ENCODE data around the gene SMIM17.

DNA sequence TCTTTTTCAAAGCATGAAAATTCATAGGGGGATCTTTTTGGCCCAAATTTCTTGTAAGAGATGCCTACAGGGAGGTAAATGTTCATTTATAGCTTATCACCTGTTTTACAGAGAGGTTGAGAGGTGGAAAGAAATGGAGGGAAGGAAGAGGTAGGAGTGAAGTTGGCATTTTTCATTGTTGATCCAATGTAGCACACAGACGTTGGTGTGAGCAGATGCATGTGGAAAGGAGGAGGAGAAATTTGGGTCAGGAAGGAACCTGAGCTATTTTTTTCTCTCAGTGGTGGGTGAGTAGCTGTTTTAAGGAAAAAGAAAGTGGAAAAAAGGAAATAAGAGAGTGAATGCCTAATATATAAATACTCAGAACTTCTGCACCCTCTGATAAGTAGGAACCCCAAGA lies 9.9 kb upstream of the SMIM17 start:
- TF ChIP-seq, protein P1, sequence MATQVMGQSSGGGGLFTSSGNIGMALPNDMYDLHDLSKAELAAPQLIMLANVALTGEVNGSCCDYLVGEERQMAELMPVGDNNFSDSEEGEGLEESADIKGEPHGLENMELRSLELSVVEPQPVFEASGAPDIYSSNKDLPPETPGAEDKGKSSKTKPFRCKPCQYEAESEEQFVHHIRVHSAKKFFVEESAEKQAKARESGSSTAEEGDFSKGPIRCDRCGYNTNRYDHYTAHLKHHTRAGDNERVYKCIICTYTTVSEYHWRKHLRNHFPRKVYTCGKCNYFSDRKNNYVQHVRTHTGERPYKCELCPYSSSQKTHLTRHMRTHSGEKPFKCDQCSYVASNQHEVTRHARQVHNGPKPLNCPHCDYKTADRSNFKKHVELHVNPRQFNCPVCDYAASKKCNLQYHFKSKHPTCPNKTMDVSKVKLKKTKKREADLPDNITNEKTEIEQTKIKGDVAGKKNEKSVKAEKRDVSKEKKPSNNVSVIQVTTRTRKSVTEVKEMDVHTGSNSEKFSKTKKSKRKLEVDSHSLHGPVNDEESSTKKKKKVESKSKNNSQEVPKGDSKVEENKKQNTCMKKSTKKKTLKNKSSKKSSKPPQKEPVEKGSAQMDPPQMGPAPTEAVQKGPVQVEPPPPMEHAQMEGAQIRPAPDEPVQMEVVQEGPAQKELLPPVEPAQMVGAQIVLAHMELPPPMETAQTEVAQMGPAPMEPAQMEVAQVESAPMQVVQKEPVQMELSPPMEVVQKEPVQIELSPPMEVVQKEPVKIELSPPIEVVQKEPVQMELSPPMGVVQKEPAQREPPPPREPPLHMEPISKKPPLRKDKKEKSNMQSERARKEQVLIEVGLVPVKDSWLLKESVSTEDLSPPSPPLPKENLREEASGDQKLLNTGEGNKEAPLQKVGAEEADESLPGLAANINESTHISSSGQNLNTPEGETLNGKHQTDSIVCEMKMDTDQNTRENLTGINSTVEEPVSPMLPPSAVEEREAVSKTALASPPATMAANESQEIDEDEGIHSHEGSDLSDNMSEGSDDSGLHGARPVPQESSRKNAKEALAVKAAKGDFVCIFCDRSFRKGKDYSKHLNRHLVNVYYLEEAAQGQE (IDR thresholded peaks at IDR 0.05), result no peak
- TF ChIP-seq, protein P2, sequence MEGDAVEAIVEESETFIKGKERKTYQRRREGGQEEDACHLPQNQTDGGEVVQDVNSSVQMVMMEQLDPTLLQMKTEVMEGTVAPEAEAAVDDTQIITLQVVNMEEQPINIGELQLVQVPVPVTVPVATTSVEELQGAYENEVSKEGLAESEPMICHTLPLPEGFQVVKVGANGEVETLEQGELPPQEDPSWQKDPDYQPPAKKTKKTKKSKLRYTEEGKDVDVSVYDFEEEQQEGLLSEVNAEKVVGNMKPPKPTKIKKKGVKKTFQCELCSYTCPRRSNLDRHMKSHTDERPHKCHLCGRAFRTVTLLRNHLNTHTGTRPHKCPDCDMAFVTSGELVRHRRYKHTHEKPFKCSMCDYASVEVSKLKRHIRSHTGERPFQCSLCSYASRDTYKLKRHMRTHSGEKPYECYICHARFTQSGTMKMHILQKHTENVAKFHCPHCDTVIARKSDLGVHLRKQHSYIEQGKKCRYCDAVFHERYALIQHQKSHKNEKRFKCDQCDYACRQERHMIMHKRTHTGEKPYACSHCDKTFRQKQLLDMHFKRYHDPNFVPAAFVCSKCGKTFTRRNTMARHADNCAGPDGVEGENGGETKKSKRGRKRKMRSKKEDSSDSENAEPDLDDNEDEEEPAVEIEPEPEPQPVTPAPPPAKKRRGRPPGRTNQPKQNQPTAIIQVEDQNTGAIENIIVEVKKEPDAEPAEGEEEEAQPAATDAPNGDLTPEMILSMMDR (IDR thresholded peaks at IDR 0.05; ENCODE audit: low read depth, low read length, missing input control), result no peak
- TF ChIP-seq FOXA1 (IDR thresholded peaks at IDR 0.05) (no peak), TAF1 (conservative IDR thresholded peaks at IDR 0.05) (no peak), YY1 (IDR thresholded peaks at IDR 0.05) (no peak), RAD21 (IDR thresholded peaks at IDR 0.05) (no peak)
- TF ChIP-seq, protein P3, sequence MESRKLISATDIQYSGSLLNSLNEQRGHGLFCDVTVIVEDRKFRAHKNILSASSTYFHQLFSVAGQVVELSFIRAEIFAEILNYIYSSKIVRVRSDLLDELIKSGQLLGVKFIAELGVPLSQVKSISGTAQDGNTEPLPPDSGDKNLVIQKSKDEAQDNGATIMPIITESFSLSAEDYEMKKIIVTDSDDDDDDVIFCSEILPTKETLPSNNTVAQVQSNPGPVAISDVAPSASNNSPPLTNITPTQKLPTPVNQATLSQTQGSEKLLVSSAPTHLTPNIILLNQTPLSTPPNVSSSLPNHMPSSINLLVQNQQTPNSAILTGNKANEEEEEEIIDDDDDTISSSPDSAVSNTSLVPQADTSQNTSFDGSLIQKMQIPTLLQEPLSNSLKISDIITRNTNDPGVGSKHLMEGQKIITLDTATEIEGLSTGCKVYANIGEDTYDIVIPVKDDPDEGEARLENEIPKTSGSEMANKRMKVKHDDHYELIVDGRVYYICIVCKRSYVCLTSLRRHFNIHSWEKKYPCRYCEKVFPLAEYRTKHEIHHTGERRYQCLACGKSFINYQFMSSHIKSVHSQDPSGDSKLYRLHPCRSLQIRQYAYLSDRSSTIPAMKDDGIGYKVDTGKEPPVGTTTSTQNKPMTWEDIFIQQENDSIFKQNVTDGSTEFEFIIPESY (IDR thresholded peaks at IDR 0.05), result no peak
- TF ChIP-seq, protein P4, sequence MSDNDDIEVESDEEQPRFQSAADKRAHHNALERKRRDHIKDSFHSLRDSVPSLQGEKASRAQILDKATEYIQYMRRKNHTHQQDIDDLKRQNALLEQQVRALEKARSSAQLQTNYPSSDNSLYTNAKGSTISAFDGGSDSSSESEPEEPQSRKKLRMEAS (IDR thresholded peaks at IDR 0.05), result no peak

Measured in liver (tissue), 3 donors.